ENCODE data around the gene CPNE4. TPM values are rescaled to one million over a fixed set of nuclear protein-coding genes. Genes with fewer than 3 reads are reported as not detected.
"Not testable (repeated sequence)": the region's sequence is repeated elsewhere in the genome, so short reads cannot be mapped to it uniquely, and the experiment has no call there.

CPNE4 gene
- total RNA-seq, 1 donor from 2014 or later, result 0.26 TPM

DNA sequence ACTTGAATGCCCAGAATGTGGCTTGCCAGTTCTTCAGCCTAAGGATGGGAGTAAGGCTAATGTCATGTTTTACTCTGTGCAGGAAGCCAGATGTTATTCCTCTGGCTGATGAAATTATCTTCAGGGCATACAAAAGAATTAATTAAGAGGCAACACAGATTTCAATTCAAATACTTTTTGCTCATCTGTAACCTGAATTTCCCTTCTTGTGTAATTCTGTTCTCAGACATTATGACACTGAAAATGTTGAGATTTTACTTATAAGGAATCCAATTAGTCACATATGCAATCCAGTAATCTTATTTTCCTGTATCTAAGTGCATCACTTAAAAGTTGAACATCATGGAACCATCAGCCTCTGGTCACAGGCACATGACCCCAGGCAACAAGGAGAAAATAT is 136.5 kb downstream of the CPNE4 start:
- no peaks in the 10 kb centered on the region for H3K27me3 ChIP-seq
- intact Hi-C loops (cut with DNase I), result no loop called here
- no peak overlapping the region for H3K4me3 ChIP-seq
- no peak overlapping the region for H3K27ac ChIP-seq
- TF ChIP-seq, protein P1, sequence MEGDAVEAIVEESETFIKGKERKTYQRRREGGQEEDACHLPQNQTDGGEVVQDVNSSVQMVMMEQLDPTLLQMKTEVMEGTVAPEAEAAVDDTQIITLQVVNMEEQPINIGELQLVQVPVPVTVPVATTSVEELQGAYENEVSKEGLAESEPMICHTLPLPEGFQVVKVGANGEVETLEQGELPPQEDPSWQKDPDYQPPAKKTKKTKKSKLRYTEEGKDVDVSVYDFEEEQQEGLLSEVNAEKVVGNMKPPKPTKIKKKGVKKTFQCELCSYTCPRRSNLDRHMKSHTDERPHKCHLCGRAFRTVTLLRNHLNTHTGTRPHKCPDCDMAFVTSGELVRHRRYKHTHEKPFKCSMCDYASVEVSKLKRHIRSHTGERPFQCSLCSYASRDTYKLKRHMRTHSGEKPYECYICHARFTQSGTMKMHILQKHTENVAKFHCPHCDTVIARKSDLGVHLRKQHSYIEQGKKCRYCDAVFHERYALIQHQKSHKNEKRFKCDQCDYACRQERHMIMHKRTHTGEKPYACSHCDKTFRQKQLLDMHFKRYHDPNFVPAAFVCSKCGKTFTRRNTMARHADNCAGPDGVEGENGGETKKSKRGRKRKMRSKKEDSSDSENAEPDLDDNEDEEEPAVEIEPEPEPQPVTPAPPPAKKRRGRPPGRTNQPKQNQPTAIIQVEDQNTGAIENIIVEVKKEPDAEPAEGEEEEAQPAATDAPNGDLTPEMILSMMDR (IDR thresholded peaks at IDR 0.05), result no peak
- H3K4me1 ChIP-seq, result no peaks in the 10 kb centered on the region
- no peaks in the 10 kb centered on the region for H3K36me3 ChIP-seq
- ATAC-seq (no peak), DNase-seq (no peak)
- no peaks in the 10 kb centered on the region for H3K9me3 ChIP-seq

- no peak for DNase-seq
- ATAC-seq, result no peak
- intact Hi-C loops (cut with DNase I), result no loop called here
- no peak overlapping the region for H3K4me3 ChIP-seq
- H3K27ac ChIP-seq, result no peak overlapping the region
- no peaks in the 10 kb centered on the region for H3K9me3 ChIP-seq
- no peaks in the 10 kb centered on the region for H3K4me1 ChIP-seq
- no peaks in the 10 kb centered on the region for H3K36me3 ChIP-seq
- TF ChIP-seq, protein P1 (IDR thresholded peaks at IDR 0.05), result no peak
- H3K27me3 ChIP-seq, result no peaks in the 10 kb centered on the region
Observed at GRCh38 chr3:131896285-131896684, 138.5 kb downstream of the CPNE4 start.

- Histone ChIP-seq H3K9me3 (no peaks in the 10 kb centered on the region), H3K4me1 (no peaks in the 10 kb centered on the region), H3K27me3 (no peaks in the 10 kb centered on the region), H3K27ac (no peak overlapping the region), H3K36me3 (no peaks in the 10 kb centered on the region), H3K4me3 (no peak overlapping the region)
- intact Hi-C loops (cut with DNase I), result no loop called here
- TF ChIP-seq, protein P1 (IDR thresholded peaks at IDR 0.05), result no peak
- DNase-seq (no peak), ATAC-seq (no peak)
Observed at GRCh38 chr3:131895766-131896165, 139.0 kb downstream of the CPNE4 start.

GRCh38 chr3:131892331-131892730 is 142.5 kb downstream of the CPNE4 start:
- no peaks in the 10 kb centered on the region for H3K27me3 ChIP-seq
- no peaks in the 10 kb centered on the region for H3K36me3 ChIP-seq
- H3K27ac ChIP-seq, result no peak overlapping the region
- ATAC-seq (no peak), DNase-seq (no peak)
- TF ChIP-seq, protein P1 (IDR thresholded peaks at IDR 0.05), result no peak
- H3K4me3 ChIP-seq, result no peak overlapping the region
- H3K4me1 ChIP-seq, result no peaks in the 10 kb centered on the region
- H3K9me3 ChIP-seq, result no peaks in the 10 kb centered on the region
- intact Hi-C loops (cut with DNase I), result no loop called here

- H3K36me3 ChIP-seq; intact Hi-C loops (cut with DNase I); H3K4me1 ChIP-seq; H3K4me3 ChIP-seq; H3K27me3 ChIP-seq; ATAC-seq; H3K9me3 ChIP-seq; H3K27ac ChIP-seq; DNase-seq: not testable (repeated sequence)
Observed at GRCh38 chr3:131885871-131886270, 148.9 kb downstream of the CPNE4 start.

DNA sequence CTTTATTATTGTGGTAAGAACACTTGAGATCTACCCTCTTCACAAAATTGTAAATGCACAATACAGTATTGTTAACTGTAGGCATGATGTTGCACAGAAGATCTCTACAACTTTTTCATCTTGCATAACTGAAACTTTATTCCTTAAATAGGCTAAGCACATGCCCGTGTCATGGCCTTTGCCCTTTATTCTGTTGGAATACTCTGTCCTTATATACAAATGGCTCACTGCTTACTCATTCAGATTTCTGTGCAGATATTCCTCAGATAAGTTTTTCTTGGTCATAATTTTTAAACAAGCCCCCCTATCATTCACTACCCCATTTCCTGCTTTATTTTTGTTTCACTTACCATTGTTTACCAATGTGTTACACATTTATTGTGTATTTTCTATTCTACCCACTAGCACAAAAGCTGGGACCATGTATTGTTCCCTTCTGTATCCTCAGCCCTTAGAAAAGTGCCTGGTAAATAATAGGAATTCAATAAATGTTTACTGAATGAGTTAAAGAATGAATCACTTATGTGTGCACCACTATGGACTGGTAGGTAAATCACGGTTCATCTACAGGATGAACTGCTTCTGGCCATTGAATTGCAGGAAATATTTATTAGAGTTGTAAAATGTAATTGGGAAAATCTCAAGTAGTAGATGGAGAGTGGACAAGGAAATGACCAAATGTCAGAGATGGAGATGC is 151.0 kb downstream of the CPNE4 start:
- Histone ChIP-seq H3K36me3 (no peaks in the 10 kb centered on the region), H3K9me3 (no peaks in the 10 kb centered on the region), H3K4me1 (no peaks in the 10 kb centered on the region), H3K27ac (no peak overlapping the region), H3K27me3 (no peaks in the 10 kb centered on the region), H3K4me3 (no peak overlapping the region)
- intact Hi-C loops (cut with DNase I), result no loop called here
- TF ChIP-seq, protein P1 (IDR thresholded peaks at IDR 0.05), result no peak
- ATAC-seq (no peak), DNase-seq (no peak)
